Measurements from ENCODE around the gene LRRC23. TPM values are rescaled to one million over a fixed set of nuclear protein-coding genes. Genes with fewer than 3 reads are reported as not detected.
"Not testable (repeated sequence)": the region's sequence is repeated elsewhere in the genome, so short reads cannot be mapped to it uniquely, and the experiment has no call there.

Gene LRRC23
- total RNA-seq, 4 donors from 2014 or later: 0.29 to 13.5 (median 10.6) TPM

DNA sequence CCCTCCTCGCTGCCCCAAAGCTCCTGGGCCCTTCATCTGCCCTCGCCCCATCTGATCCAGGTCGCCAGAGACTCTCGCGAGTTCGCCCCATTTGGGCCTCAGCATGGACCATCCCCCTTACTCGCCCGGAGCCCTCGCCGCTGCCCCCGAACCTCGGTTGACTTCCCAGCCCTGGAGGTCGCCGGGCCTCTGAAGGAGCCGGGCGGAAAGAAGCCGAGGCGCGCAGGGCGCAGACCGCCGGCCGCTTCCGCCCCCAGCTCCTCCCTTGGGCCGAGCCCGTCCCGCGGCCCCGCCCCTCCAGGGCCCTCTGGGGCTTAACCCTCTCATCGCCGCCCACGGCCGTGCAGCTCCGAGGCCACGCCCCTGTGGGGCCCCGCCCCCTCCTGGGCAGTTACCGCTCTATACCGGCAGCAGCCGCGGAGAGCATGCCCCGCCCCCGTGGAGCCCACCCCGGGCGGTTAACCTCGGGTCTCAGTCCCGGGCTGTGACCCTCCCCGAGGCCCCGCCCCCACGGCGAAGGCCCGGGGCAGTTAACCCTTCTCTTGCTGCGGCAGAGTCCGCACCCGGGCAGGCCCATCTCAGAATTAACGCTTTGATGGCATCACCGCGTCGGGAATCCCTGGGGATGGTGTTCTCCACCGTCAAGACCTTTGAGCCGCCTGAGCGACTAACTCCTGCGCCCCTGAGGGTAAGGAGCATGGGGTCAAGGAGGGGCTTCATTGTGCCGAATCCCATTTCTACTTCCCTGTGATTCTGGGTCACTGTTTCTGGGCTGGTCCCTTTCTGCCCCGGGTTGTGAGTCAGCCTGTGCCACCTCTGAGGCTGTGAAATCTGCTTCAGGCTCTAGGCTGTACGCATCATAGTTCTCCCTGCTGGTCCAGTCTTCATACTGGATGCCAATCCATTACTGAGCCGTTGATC is 31.3 kb upstream of the LRRC23 start, which contains the start of gene SPSB2:
SPSB2 (minus strand) TSS at position 210 of the 921 bp plus-strand sequence. CDS start 402 bp downstream, outside the sequence.
- Histone ChIP-seq H3K36me3 (no peaks in the 10 kb centered on the region), H3K27me3 (no peaks in the 10 kb centered on the region), H3K27ac (peak within 1 kb of the TSS; percentile 84 to 88), H3K4me3 (peak within 1 kb of the TSS; percentile 79 to 96), H3K9me3 (no peaks in the 10 kb centered on the region), H3K4me1 (peaks cover 10 to 22% of the 10 kb centered on the region in 2 donors)
- intact Hi-C loops (cut with DNase I; ENCODE audit: low total_unique reads): no loop called here
- TF ChIP-seq CTCF (IDR thresholded peaks at IDR 0.05) (peak in 2 of 4 experiments; percentile 13 to 30), POLR2A (IDR thresholded peaks at IDR 0.05) (peak; percentile 43 to 76)
- DNase-seq: peak; percentile 98 to 99

DNA sequence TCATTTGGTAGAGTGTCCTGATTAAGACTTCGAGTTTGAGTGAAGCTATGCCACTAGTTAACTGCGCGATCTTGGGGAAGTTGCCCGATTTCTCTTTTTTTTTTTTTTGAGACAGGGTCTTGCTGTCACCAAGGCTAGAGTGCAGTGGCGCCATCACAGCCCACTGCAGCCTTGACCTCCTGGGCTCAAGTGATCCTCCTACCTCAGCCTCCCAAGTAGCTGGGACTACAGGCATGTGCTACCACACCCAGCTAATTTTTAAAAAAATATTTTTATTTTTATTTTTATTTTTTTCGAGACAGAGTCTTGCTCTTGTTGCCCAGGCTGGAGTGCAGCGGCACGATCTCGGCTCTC is 30.6 kb upstream of the LRRC23 start:
- H3K36me3 ChIP-seq; H3K9me3 ChIP-seq; DNase-seq; intact Hi-C loops (cut with DNase I; ENCODE audit: low total_unique reads); H3K27me3 ChIP-seq: not testable (repeated sequence)
- Histone ChIP-seq H3K4me3 (peak overlapping the region in 1 of 2 donors; percentile 79), H3K27ac (peak overlapping the region; percentile 84 to 88), H3K4me1 (peaks cover 8 to 16% of the 10 kb centered on the region in 2 donors)

- intact Hi-C loops (cut with DNase I; ENCODE audit: low total_unique reads); H3K4me1 ChIP-seq; H3K36me3 ChIP-seq; H3K27ac ChIP-seq; H3K9me3 ChIP-seq; H3K4me3 ChIP-seq; DNase-seq; H3K27me3 ChIP-seq: not testable (repeated sequence)
These were observed 24.8 kb upstream of the LRRC23 start for GRCh38 chr12:6879824-6880223.

DNA sequence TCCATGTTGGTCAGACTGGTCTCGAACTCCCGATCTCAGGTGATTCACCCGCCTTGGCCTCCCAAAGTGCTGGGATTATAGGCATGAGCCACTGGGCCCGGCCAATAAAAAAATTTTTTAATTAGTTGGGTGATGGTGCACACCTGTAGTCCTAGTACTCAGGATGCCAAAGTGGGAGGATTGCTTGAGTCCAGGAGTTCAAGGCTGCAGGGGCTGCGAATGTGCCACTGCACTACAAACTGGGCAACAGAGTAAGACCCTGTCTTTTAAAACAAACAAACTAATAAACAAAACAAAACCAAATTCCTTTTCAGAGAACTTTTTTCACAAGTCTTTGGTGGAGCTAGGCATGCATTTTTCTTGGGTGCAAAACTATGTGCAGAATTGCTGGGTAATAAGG is 21.4 kb upstream of the LRRC23 start:
- TF ChIP-seq CTCF (IDR thresholded peaks at IDR 0.05) (no peak), POLR2A (IDR thresholded peaks at IDR 0.05) (no peak)
- Histone ChIP-seq H3K4me3 (no peak overlapping the region), H3K9me3 (no peaks in the 10 kb centered on the region), H3K27me3 (no peaks in the 10 kb centered on the region), H3K4me1 (no peaks in the 10 kb centered on the region), H3K27ac (no peak overlapping the region), H3K36me3 (no peaks in the 10 kb centered on the region)
- intact Hi-C loops (cut with DNase I; ENCODE audit: low total_unique reads): no loop called here
- DNase-seq: no peak

DNA sequence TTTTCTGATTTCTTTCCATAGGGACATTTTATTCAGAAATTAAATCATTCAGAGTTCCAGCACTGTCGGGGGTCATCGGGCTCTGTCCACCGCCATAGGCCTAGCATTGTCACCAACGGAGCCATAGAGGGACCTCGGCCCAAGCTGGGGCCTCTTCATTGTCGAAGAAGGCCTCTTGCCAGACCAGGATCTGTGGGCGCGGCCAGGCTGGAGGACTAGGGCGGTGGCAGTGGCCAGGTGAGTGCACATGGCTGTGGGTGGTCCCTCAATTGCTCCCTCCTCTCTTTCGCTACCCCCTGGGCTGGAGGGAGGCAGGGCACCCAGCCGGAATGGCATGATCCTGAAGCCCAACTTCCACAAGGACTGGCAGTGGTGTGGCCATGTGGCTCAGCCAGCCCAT is 20.9 kb upstream of the LRRC23 start:
- H3K9me3 ChIP-seq: no peaks in the 10 kb centered on the region
- H3K27me3 ChIP-seq: no peaks in the 10 kb centered on the region
- H3K4me3 ChIP-seq: no peak overlapping the region
- no peak for DNase-seq
- intact Hi-C loops (cut with DNase I; ENCODE audit: low total_unique reads): no loop called here
- H3K27ac ChIP-seq: no peak overlapping the region
- H3K36me3 ChIP-seq: no peaks in the 10 kb centered on the region
- no peak for TF ChIP-seq POLR2A (IDR thresholded peaks at IDR 0.05)
- no peak for TF ChIP-seq CTCF (IDR thresholded peaks at IDR 0.05)
- H3K4me1 ChIP-seq: no peaks in the 10 kb centered on the region

DNA sequence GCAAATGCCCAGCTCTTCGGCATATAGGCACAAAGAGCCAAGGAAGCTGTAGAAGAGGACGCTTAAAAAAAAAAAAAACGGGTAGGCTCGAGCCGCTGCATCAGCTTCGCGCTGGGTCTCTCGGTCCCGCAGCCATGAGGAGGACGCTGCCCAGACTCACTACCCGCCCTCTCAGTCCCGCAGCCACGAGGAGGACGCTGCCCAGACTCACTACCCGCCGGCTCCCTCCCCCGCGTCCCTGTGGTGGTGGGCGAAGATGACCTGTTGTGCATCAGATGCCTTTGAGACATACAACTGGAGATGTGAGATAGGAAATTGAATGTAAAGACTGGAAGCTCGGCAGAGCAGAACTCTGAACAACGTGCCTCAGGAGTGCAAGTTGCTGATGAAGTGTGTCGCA is 20.1 kb upstream of the LRRC23 start:
- Histone ChIP-seq H3K27me3 (no peaks in the 10 kb centered on the region), H3K9me3 (no peaks in the 10 kb centered on the region), H3K27ac (no peak overlapping the region), H3K4me1 (no peaks in the 10 kb centered on the region), H3K36me3 (no peaks in the 10 kb centered on the region), H3K4me3 (no peak overlapping the region)
- intact Hi-C loops (cut with DNase I; ENCODE audit: low total_unique reads): no loop called here
- DNase-seq: no peak
- TF ChIP-seq CTCF (IDR thresholded peaks at IDR 0.05) (no peak), POLR2A (IDR thresholded peaks at IDR 0.05) (no peak)

- DNase-seq; H3K27me3 ChIP-seq; H3K36me3 ChIP-seq; intact Hi-C loops (cut with DNase I; ENCODE audit: low total_unique reads); H3K4me3 ChIP-seq; H3K27ac ChIP-seq; H3K9me3 ChIP-seq; H3K4me1 ChIP-seq: not testable (repeated sequence)
These were observed 18.2 kb upstream of the LRRC23 start for GRCh38 chr12:6886206-6886999.
